WERI-Rb-1 (cell line): ENCODE data around the gene ZCCHC12.
"Not testable (repeated sequence)": the region's sequence is repeated elsewhere in the genome, so short reads cannot be mapped to it uniquely, and the experiment has no call there.

ENCODE experiments used
- DNase-seq: peaks from one replicate; pipeline ENCODE4 v3.0.0-alpha.2; 2020
- H3K27ac ChIP-seq: fragments of 250-450 bp; sonication (Bioruptor Pico); 2 replicates; pipeline ENCODE4 v1.5.1; 2020; ENCODE audit warnings: mild to moderate bottlenecking, moderate library complexity
- H3K27me3 ChIP-seq: fragments of 250-450 bp; sonication (Bioruptor Pico); 2 replicates; pipeline ENCODE4 v1.5.1; 2021; ENCODE audit warnings: mild to moderate bottlenecking, low read depth, moderate library complexity; ENCODE audit not compliant: insufficient read depth, severe bottlenecking
- H3K36me3 ChIP-seq: fragments of 250-450 bp; sonication (Bioruptor Pico); 2 replicates; pipeline ENCODE4 v1.5.1; 2020; ENCODE audit warnings: mild to moderate bottlenecking, moderate library complexity
- H3K4me3 ChIP-seq: 2 replicates; pipeline ENCODE4 v1.5.1; 2011; ENCODE audit warnings: low read depth, mild to moderate bottlenecking, control low read depth, low read length
- H3K9me3 ChIP-seq: fragments of 250-450 bp; sonication (Bioruptor Pico); 2 replicates; pipeline ENCODE4 v1.5.1; 2021; ENCODE audit warnings: mild to moderate bottlenecking, moderate library complexity; ENCODE audit not compliant: severe bottlenecking
- TF ChIP-seq, protein P1 (sequence below): IDR thresholded peaks from 2 replicates; pipeline ENCODE4 v1.5.1; 2011; ENCODE audit warnings: low read depth, mild to moderate bottlenecking, control low read depth, inconsistent platforms, low read length

ZCCHC12 gene

GRCh38 chrX:118802857-118803256 lies 20.8 kb upstream of the ZCCHC12 start:
- Histone ChIP-seq H3K27me3 (no peaks in the 10 kb centered on the region), H3K4me3 (no peak overlapping the region), H3K27ac (no peak overlapping the region), H3K36me3 (no peaks in the 10 kb centered on the region), H3K9me3 (no peaks in the 10 kb centered on the region)
- TF ChIP-seq, protein P1, sequence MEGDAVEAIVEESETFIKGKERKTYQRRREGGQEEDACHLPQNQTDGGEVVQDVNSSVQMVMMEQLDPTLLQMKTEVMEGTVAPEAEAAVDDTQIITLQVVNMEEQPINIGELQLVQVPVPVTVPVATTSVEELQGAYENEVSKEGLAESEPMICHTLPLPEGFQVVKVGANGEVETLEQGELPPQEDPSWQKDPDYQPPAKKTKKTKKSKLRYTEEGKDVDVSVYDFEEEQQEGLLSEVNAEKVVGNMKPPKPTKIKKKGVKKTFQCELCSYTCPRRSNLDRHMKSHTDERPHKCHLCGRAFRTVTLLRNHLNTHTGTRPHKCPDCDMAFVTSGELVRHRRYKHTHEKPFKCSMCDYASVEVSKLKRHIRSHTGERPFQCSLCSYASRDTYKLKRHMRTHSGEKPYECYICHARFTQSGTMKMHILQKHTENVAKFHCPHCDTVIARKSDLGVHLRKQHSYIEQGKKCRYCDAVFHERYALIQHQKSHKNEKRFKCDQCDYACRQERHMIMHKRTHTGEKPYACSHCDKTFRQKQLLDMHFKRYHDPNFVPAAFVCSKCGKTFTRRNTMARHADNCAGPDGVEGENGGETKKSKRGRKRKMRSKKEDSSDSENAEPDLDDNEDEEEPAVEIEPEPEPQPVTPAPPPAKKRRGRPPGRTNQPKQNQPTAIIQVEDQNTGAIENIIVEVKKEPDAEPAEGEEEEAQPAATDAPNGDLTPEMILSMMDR = no peak
- DNase-seq = no peak

DNA sequence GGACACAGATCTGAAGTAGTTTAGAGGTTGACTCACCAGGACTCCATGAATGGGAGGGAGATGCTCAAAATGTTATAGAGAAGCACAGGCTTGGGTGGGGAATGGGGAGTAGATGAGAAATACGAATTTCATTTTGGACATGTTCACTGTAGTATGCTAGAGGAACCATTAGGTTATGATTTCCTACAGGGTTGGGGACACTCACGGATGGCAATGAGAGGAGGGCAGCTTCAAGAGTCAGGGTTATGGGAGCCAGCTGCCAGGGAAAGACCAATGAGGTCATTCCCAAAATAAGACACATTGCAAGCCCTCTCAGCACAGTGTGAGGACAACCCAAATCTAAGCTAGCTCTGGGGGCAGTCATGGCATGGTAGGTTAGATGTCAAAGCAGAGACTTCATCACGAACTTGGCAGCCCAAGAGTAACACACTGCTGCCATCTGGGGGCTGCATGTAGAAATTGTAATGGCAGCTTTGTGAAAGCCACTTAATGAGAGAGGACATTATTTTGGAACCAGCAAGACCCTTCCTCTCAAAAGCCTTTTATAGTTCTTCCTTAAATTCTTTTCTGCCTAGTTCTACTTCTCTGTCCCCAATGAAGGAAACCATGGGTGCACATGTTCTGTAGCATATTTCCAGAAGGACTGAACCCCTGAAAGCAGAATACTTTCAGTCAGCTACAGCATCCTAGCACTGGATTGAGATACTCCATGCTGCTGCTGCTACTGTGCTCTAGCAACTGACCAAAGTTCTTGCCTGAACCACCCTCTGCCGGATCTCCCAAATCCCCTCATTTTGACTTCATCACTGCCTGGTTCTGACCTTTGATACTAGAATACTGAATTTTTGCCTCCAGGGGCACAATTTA lies 16.2 kb upstream of the ZCCHC12 start:
- TF ChIP-seq, protein P1 = peak; percentile 72

DNA sequence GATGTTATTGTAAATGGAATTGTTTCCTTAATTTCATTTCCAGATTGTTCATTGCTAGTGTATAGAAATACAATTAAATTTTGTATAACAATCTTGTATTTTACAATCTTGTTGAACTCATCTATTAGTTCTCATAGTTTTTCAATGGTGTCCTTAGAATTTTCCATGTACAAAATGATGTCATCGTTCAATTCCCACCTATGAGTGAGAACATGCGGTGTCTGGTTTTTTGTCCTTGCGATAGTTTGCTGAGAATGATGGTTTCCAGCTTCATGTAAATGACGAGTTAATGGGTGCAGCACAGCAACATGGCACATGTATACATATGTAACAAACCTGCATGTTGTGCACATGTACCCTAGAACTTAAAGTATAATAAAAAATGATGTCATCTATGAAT lies 6.4 kb upstream of the ZCCHC12 start:
- H3K27ac ChIP-seq, DNase-seq, H3K9me3 ChIP-seq, H3K4me3 ChIP-seq, H3K36me3 ChIP-seq, H3K27me3 ChIP-seq: not testable (repeated sequence)

More for the DNA sequence above, 16.2 kb upstream of the ZCCHC12 start:
- DNase-seq = peak; percentile 31
- Histone ChIP-seq H3K36me3 (no peaks in the 10 kb centered on the region), H3K9me3 (no peaks in the 10 kb centered on the region), H3K27ac (no peak overlapping the region), H3K4me3 (no peak overlapping the region), H3K27me3 (peaks cover 3% of the 10 kb centered on the region)

GRCh38 chrX:118824173-118824730 lies 628 bp downstream of the ZCCHC12 start:
- peak overlapping the region; percentile 31 for H3K4me3 ChIP-seq

DNA sequence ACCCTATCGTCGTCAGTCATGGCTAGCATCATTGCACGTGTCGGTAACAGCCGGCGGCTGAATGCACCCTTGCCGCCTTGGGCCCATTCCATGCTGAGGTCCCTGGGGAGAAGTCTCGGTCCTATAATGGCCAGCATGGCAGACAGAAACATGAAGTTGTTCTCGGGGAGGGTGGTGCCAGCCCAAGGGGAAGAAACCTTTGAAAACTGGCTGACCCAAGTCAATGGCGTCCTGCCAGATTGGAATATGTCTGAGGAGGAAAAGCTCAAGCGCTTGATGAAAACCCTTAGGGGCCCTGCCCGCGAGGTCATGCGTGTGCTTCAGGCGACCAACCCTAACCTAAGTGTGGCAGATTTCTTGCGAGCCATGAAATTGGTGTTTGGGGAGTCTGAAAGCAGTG lies 1.6 kb downstream of the ZCCHC12 start:
- TF ChIP-seq, protein P1 = no peak
- Histone ChIP-seq H3K27ac (no peak overlapping the region), H3K4me3 (no peak overlapping the region)

More at GRCh38 chrX:118824173-118824730, 628 bp downstream of the ZCCHC12 start:
- TF ChIP-seq, protein P1 = no peak
- no peaks in the 10 kb centered on the region for H3K36me3 ChIP-seq
- DNase-seq = no peak
- peaks cover 9% of the 10 kb centered on the region for H3K27me3 ChIP-seq
- no peaks in the 10 kb centered on the region for H3K9me3 ChIP-seq
- no peak overlapping the region for H3K27ac ChIP-seq

GRCh38 chrX:118839334-118839958 lies 15.8 kb downstream of the ZCCHC12 start:
- Histone ChIP-seq H3K27me3 (no peaks in the 10 kb centered on the region), H3K36me3 (no peaks in the 10 kb centered on the region), H3K4me3 (peak overlapping the region; percentile 41), H3K9me3 (no peaks in the 10 kb centered on the region), H3K27ac (no peak overlapping the region)
- TF ChIP-seq, protein P1 = peak; percentile 66
- DNase-seq = peak; percentile 76

More for the DNA sequence above, 1.6 kb downstream of the ZCCHC12 start:
- H3K27me3 ChIP-seq = peaks cover 9% of the 10 kb centered on the region
- no peaks in the 10 kb centered on the region for H3K36me3 ChIP-seq
- DNase-seq = no peak
- no peaks in the 10 kb centered on the region for H3K9me3 ChIP-seq
